GM18520 (cell line): ENCODE measurements around the gene CDC16.

Experiments
- ATAC-seq: cut with Tn5 transposase; IDR thresholded peaks from one replicate; pipeline ENCODE4 v1.9.1; 2021; ENCODE audit not compliant: unreplicated experiment

The CDC16 gene

DNA sequence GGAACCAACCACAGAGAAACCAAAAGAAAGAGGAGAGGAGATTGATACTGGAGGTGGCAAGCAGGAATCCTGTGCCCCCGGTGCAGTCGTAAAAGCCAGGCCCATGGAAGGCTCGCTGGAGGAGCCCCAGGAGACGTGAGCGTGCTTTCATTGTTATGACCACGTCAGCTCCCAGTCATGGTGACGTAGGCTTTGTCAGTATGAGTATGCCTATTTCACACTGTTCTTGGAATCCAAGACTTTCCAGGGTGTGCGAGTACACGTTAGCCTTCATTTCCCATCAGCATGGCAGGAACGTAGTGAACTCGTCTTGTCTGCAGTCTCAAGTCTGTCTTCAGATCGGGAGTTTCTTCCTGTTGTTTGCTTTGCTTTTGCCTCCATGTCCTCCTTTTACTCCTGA lies 64.2 kb downstream of the CDC16 start:
- no peak for ATAC-seq

DNA sequence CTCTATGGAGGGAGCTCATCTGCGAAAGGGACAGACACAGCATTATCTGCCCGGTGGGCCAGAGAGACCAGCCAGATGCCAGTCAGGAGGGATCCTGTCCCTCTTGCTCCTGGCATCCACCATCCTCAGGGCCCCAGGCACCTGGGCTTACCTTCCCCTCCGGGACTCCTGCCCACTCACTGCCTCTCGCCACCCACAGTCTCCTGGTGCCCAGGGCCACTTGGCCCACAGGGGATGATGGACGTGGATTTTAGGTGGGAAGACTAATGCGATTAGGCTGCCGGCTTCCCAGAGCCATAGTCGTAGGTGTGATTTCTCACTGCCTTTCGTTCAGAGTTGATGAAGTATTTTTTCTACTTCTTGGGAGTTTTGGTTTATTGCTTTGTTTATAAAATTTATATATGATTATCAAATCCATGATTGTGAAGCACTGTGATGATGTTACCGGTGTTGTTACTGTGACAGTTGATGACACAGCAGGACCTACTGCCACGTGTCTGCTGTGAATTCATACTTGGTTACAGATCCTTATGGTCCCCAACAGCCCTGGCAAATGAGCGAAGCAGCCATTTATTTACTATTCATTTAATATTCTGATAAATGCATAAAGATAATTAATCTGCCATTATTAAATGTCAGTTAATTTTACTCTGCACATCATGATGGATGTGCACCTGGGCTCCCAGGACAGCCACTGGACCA lies 65.1 kb downstream of the CDC16 start:
- ATAC-seq = no peak

DNA sequence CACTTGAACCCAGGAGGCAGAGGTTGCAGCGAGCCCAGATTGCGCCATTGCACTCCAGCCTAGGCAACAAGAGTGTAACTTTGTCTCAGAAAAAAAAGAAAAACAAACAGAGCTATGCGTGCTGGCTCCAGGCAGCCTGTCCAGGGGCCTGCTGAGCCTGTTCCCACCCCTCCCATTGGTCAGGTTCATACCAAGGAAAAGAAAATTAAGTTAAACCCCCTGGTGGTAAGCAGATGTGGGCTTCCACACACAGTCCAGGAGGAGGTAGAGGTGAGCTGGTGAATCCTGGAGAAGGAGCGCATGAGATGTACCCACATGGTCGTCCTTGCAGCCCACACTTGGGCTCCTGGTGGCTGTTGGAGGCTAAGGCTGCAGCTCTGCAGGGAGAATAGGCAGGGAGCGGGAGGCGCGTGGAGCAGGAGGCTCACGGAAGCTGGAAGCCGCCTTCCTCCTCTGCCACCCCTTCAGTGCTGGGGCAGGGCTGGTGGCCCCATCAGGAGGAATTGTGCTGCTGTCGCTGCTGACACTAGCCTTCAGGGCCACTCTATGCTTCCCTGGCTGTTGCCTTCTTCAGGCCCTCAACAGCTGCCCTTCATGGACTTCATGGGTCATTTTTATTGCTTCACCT lies 69.1 kb downstream of the CDC16 start:
- ATAC-seq = no peak

DNA sequence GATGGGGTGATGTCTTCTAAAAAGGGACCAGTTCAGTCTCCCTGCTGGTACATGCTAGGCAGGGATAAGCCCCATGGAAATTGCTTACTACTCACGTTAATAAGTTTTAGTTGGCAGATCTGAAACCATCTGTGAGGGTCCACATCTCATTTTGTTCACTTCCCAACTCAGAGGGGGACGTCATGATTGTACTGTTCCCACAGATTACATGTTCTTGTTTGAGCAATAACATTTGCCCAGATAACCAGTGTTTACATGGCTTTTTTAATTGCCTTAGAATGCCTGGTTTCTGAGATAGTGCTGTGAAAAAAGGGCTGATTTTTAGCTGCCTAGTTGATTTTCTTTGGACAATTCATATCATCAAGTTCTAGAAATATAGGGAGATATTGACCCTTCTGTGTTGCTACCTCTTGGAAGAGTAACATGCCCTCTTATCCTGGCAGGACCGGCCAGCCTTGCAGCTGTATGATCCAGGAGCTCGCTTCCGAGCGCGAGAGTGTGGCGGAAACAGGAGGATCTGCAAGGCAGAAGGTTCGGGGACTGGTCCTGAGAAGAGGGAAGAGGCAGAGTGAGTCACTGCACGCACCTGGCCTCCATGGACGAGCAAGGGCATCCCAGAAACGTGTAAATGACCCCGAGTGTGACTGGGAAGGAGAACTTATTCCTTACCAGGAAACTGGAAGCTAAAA lies 69.8 kb downstream of the CDC16 start:
- no peak for ATAC-seq

DNA sequence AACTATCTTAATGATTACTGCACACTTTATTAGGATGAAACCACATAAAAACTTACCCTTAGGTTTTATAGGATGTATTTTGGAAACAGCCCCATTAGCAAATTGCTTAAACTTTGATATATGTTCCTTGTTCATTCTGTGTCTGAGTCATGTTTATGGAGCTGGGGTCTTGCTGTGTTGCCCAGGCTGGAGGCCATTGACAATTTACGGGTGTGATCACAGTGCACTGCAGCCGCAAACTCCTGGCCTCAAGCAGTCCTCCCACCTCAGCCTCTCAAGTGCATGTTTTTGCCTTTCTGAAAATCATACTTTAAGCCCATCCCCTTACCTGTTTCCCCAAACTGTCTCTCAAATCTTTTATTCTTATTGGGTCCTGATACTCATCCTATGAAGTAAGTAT lies 74.4 kb downstream of the CDC16 start:
- ATAC-seq = no peak

DNA sequence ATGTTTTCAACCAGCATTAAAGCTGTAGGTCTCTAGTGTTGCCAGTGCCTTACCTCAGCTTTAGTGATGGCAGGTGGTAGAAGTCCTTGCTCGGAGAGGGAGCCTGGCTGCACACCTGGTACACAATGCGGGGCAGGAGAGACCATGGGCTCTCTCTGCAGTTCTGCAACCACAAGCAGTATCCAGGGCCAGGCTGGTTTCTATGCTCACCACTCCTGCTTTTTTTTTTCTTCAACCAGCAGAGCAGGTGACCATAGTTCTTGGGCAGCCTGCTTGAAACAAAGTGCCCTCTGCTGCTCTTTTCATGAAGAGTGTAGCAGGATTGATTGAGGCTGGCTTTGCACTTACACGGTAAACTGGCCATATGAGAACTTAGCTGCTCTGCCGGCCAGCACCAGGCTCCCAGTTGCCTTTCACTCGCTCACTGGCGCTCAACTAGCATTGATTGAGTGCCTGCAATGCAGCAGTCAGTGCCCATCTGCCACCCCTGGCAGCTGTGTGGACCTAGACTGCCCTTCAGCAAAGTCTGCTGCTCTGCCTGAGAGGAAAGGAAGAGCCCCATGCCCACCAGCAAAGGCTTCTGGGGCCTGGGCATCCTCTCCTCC lies 75.2 kb downstream of the CDC16 start:
- ATAC-seq = no peak

DNA sequence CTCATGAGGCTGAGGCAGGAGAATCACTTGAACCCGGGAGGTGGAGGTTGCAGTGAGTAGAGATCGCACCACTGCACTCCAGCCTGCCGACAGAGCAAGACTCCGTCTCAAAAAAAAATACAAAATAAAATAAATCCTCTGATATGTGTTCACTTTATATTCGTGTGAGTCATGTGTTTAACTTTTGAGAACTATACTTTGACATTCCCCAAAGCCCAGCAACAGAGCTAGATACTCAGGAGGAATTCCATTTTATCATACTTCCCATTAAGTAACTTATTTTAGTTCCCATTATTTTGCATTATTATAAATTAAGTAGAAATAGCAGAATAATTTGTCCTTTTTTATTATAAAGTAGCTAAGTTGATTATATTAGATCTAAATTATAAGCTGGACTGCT lies 76.3 kb downstream of the CDC16 start:
- ATAC-seq = no peak

DNA sequence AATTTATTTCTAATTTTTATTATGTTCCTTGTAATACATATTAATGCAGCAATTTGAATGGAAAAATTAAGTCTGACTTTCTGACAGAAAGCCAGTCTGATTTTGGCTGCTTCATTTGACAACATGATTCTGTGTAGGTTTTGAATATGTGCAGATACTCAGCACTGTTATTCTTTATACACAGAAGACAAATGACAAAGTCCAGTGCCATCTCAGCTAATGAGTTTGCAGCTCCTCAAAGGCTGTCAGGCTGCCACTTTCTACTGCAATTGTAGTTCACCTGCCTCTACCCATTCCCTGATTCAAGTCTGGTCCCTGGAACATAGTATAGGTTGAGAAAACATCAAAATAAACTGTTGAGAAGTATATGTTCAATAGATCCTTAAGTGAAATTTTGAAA lies 76.7 kb downstream of the CDC16 start:
- no peak for ATAC-seq

DNA sequence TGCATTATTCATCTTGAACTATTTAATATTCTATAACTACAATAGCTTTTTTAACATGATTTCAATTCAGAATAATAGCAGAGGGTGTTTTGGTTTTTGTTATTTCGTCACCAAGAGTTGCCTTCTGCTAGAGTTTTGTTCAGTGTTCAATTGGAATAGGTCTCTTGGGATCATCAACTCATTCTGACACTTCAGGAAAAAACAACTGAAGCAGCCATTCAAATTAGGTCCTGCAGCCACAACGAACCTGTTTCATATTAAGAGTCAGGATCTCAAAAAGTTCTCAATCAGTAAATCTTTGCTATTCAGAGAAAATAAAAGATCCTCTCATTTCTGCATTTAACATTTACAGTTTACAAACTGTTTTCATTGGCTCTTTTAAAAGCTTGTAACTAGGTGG lies 77.2 kb downstream of the CDC16 start:
- no peak for ATAC-seq

DNA sequence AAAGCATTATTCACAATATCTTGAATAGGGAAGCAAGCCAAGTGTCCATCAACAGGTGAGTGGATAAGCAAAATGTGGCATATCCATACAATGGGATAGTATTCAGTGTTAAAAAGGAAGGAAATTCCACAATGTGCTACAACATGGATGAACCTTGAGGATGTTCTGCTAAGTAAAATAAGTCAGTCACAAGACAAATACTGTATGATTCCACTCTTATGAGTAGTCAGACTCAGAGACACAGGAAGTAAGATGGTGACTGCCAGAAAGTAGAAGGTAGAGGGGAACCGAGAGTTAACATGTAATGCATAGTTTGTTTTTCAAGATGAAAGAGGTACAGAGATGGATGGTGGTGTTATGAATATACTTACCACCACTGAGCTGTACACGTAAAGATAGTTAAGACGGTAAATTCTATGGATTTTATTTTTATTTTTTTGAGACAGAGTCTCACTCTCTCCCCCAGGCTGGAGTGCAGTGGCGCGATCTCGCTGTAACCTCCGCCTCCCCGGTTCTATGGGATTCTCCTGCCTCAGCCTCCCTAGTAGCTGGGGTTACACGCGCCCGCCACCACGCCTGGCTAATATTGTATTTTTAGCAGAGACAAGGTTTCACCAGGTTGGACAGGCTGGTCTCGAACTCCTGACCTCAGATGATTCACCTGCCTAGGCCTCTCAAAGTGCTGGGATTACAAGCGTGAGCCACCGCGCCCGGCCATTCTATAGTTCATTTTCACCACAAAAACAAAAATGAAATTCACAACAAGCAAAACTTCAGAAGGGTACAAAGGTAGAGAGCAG lies 78.6 kb downstream of the CDC16 start:
- no peak for ATAC-seq

DNA sequence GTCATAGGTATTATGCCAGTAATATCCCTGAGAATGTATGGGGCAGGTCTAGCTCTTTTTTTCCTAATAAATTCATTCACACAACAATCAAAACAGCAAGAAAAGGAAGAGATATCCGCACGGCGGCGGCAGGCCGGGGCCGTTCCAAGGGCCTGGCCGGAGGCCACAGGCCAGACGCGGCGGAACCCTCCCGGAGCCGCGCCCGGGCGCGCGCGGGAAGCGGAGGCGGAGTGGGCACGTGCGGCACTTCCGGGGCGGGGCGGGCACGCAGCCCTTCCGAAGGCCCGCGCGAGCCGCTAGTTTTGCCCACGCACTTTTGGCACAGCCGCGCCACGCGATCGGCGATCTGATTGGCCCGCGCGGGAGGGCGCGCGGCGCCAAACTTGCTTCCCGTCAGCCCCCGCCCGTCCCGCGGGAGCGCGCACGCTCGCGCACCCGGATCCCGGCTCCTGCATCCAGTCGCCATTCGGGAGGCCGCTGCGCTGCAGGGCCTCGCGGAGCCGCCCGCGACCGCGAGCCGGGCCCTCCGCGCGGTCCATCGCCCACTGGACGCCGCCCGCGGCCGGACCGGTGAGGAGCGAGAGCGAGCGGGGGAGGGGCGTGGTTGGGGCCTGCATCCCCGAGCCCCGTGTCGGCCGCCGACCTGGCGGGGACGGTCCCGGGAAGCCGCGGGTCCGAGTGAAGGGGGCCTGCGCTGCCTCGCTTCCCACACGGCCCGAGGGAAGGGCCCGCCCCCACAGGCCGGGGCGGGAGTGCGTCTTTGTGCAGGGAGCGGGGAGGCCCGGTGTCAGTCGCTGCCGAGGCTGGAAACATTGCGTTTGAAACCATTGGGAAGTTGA lies 79.6 kb downstream of the CDC16 start, which contains the start of gene CHAMP1:
TSS of gene CHAMP1 (plus strand) at position 430 of the 839 bp plus-strand sequence. CDS start 9,340 bp downstream, outside the sequence.
- ATAC-seq = peak; percentile 82

DNA sequence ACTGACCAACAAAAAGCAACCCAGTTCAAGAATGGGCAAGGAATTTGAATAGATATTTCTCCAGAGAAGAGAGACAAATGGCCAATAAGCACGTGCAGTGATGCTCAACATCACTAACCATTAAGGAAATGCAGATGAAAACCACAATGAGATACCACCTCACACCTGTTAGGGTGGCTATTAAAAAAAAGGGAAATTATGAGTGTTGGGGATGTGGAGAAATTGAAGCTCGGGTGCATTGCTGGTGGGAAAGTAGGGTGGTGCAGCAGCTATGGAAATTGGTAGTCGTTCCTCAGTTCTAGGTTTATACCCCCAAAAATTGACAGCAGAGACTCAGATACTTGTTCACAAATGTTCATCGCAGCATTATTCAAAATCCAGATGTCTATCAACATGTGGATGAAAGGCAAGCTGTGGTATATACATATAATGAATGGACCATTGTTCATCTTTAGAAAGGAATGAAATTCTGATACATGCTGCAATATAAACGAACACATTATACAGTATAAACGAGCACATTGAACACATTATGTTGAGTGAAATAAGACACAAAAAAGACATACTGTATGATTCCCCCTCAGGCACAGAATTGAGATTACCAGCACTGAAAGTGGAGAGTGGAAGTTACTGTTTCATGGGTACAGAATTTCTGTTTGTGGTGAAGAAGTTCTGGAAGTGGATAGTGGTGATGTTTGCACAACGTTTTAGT lies 80.5 kb downstream of the CDC16 start:
- ATAC-seq = no peak

DNA sequence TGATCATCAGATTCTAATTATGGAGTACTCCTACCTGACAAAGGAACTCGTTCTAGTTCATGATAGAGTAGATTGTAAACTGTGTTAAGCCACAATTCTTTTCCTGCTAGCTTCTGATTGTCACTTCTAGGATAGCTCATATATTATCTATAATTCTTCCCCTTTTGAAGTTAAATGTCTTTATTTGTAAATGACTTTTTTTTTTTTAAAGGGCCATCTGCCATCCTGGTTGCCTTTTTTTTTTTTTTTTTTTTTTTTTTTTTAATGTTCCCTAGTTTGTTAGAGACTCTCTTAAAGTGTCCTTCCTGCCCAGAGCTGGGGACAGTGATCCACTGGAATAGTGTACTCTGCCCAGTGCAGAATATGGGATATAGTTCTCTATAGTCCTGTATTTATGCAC lies 83.9 kb downstream of the CDC16 start:
- ATAC-seq = no peak

DNA sequence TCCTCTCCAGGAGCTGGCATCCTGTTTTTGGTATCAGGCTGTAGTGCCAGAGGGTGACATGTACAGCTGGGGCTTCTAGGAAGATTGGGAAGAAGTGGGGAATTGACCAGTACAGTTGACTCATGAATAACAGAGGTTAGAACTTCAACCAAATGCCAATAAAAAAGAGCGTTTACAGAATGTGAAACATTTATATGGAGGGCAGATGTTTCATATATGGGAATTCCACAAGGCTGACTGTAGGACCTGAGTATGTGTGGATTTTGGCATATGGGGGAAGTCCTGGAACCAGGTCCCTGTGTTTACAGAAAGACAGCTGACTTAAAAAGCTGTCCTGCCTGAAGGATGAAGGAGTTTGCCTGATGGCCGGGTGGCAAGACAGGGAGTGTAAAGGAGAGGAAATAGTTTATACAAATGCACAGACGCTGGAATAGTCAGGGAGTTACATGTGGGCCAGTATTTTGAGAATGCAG lies 84.8 kb downstream of the CDC16 start:
- no peak for ATAC-seq

DNA sequence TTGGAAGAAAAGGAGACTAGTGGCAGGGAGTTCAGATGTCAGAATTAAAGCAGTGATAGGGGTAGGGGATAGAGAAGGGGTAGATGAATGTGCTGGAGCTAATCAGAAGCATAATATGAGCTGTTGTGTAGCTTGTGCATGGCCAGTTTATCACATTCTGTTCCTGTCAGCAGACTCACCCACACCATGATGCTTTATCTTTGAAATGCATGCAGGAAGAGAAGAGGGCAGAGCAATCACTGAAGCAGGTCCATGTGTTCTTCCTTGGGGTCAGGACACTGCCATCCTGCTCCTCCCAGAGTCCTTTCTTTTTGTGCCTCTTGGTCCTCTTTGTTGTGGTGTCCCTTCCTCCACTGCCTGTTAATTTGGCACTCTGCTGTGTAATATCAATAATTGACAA lies 85.4 kb downstream of the CDC16 start:
- no peak for ATAC-seq

DNA sequence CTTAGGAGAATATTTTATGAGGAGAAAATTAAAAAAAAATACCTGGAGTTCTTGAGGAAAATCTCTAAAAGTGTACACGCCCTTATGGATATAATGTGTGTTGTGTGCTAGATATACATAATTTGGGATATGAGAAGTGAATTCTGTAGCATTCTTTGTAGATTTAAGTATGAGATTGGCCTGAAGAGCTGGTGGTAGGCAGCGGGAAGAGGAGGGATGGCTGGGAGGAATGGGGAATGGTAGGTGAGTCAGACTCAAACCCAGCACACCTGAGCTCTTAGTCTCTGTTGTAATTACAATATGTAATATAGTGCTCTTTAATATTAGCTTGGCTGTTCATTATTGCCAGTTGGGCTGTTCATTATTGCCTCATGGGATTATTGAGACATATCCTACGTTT lies 86.6 kb downstream of the CDC16 start:
- no peak for ATAC-seq
